HTERT RPE-1 (cell line): ENCODE data around the gene CFC1.
"Not testable (repeated sequence)": the region's sequence is repeated elsewhere in the genome, so short reads cannot be mapped to it uniquely, and the experiment has no call there.

Experiments
- in situ Hi-C: fragments of 300-500 bp; cut with MboI; formaldehyde crosslinking; loops from 4 replicates; pipeline ENCODE4 v1.14.3; 2020; ENCODE audit warnings: low sequenced_read_pairs

Gene CFC1

GRCh38 chr2:130599393-130599792 is at the start of gene CFC1:
TSS of gene CFC1 (minus strand) at chr2:130599575. CDS start at chr2:130599287, 288 bp downstream.
- in situ Hi-C loops: not testable (repeated sequence)

DNA sequence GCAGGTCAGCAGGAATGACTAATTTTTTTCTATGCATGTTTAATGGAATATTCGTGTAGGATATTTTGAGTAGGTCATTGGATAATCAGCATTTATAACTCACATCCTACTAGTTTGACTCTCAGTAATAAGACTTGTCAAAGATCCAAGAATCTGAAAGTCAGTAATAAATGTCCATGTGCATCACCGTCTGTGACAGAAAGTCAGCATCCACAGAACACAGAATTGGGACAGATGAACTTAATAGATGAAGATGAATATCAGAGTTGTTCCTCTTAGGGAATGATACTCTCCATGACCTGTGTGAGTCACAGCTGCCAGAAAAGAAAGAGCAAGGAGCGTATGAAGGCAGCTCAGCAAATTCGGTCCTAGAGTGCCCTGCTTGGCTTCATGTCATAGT is 42.3 kb upstream of the CFC1 start:
- in situ Hi-C loops: not testable (repeated sequence)

DNA sequence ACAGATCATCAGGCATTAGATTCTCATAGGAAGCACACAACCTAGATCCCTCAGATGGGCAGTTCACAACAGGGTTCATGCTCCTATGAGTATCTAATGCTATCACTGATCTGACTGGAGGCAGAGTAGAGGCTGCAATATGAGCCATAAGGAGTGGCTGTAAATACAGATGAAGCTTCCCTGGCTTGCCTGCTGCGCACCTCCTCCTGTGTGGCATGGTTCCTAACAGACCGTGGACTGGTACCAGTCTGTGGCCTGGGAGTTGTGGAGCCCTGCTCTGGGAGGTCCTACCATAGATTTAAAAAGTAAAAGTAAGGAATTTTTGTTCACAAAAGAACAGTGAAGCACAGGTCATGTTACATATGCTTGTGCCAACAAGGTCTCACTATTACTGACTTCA is 39.6 kb upstream of the CFC1 start:
- in situ Hi-C loops: not testable (repeated sequence)

DNA sequence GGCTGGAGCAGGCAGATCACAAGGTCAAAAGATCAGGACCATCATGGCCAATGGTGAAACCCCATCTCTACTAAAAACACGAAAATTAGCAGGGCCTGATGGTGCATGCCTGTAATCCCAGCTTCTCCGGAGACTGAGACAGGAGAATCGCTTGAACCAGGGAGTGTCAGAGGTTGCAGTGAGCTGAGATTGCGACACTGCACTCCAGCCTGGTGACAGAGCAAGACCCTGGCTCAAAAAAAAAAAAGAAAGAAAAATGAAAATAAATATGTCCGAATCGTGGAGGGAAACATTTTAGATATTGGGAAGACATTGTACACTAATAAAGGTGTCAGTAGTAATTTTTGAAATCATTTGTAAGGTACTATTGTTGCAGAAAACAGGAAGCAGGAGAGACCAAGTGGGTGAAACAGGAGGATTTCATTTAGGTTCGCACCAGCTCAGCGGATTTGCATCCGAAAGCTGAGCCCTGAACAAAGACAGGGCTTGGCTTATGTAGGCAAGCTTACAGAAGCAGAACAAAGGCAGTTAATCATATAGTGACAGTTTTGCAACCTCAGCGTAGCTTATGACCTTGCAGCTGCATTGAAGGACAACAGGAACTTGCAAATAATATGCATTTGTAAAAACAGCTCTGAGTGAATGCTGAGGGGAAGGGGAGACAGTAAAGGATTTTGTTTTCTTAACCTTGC is 29.6 kb upstream of the CFC1 start:
- in situ Hi-C loops: not testable (repeated sequence)

GRCh38 chr2:130611140-130611539 is 11.8 kb upstream of the CFC1 start, which contains the start of gene POTEJ:
TSS of gene POTEJ (plus strand) at chr2:130611440. CDS start at chr2:130611533, 93 bp downstream.
- in situ Hi-C loops: not testable (repeated sequence)

DNA sequence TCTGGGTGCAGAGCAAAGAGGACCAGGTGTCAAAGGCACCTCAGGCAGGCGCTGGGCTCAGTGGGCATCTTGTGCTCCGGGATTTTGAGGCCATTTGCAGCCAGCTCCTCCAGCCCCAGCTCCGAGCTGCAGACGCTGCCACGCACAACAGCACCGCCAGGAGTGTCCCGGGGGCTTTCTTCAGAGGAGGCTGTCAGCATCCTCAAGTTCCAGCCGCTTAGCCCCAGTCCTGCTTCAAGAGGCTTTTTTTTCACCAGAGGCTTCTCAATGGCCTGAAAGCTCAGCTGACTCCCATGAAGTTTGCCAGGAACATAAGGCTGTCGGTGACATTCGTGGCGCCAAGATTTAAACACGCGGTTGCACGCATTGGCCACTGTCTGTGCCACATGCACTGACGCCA is 11.1 kb upstream of the CFC1 start:
- in situ Hi-C loops: not testable (repeated sequence)

DNA sequence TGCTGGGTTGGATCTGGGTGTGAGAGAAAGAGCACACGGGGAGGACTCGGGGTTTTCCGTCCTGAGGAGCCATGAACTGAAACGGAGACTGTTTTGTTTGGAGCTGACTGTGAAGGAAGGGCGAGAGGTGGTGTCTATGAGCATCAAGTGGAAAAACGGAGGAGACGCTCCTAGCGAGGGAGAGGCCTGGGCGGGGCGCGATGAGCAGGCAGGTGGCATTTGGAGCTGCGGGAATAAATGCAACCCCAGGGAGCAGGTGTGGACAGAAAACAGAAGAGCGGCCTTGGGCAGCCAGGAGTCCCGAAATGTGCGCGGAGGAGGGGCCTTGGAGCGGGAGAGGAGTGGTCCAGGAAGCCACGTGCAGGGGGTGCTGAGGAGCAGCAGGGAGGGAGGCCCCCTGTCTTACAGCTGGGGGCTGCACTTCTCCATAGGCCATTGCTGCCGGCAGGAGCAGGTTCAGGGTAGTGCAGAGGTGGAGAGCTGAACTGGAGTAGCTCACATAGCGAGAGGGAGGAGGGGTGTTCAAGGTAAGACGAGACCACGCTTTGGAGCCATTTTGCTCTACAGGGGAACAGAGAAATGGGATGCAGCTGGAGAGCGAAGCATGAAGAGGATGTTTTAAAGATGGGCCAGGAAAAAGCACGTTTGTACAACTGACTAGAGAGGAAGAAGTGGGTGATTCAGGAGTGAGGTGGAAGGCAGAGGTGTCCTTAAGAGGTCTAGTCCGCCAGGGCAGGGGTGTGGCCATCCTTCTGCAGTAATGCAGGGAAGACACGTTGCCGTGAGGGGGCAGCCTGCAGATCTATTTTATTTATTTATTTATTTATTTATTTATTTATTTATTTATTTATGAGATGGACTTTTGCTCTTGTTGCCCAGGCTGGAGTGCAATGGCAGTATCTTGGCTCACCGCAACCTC is 9.9 kb upstream of the CFC1 start:
- in situ Hi-C loops: not testable (repeated sequence)

DNA sequence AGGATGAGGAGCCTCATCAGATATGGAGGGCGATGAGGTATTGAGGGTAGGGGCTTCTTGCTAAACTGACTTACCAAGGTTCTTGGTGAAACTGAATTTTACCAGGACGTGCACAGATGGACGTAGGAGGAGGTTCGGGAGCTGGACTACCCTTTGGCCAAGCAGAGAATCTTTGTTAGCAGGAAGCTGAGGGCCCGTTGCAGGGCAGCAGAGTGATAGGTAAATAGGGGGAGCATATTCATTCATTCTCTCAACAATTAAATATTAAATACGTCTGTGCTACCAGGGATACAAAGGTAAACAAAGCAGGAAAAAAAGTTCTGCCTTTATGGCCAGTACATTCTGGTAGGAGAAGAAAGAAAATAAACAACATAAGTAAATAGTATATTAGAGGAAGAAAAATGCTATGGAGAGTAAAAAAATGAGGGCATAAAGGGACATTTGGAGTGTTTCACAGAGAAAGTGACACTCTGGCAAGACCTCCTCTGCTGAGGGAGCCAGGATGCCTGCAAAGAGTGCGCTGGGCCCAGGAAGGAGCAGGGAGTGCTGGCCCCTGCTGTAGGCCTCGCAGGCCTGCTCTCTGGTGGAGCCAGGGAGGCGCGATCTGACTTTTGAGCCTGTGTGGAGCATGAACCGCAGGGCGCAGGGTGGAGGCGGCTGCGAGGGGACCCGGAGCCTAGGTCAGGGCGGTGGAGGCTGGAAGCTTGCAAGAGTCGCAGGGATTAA is 9.1 kb upstream of the CFC1 start:
- in situ Hi-C loops: not testable (repeated sequence)

GRCh38 chr2:130601648-130602302 is 2.4 kb upstream of the CFC1 start:
- in situ Hi-C loops: not testable (repeated sequence)

DNA sequence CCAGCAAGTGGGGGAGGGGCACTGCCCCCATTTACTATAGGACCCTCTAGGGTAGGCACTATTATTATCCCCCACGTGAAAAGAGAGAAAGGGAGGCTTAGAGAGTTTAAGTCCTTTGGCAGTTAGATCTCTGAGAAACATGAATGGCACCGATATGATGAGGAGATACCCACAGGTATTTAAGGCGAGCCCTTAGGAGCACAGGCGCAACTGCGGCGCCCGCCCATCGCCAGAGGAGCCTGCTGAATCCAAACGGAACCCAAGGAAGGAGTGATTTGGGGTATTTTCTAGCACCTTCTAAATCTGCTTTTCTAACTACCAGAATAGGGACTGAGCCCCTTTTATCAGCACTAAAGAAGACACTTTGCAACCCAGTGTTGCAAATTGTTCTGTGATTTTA is 551 bp upstream of the CFC1 start:
- in situ Hi-C loops: not testable (repeated sequence)

DNA sequence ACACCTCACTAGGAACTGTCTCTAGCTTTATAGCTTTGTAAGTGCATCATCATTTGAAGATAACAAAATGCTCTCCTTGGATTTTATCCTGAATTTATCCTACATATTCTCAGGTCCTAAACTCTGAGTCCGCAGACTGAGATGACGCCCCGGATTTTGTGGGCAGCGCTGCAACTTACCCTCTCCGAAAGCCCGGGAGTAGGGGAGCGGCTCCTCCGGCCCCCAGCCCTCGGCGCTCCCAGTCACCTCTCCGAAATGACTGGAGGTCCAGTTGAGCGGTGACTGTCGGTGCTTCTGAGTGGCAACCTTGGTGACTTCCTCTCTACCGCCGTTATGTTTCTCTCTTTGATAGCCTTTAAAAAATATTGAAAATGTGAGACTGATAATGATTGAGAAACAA is 912 bp downstream of the CFC1 start:
- in situ Hi-C loops: not testable (repeated sequence)

DNA sequence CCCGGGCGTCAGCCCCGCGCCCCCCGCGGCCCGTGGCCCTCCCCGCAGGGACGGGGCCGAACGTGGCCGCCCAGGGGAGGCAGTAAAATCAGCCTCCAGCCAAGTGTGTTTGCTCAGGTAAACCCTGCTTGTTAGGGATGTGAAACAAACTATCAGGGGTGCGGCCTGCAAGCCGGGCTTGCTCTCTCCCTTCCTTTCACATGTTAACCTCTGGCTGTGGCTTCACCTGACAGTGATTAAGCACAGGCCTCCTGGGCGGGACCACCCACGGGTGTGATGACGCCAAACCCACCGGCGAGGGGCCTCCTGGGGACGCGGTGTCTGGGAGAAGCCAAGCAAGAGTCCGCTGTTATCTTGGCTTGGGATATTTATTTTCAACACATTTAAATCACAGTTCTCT is 1.4 kb downstream of the CFC1 start:
- in situ Hi-C loops: not testable (repeated sequence)

- in situ Hi-C loops: not testable (repeated sequence)
Measured at GRCh38 chr2:130596757-130597156, 2.6 kb downstream of the CFC1 start.

DNA sequence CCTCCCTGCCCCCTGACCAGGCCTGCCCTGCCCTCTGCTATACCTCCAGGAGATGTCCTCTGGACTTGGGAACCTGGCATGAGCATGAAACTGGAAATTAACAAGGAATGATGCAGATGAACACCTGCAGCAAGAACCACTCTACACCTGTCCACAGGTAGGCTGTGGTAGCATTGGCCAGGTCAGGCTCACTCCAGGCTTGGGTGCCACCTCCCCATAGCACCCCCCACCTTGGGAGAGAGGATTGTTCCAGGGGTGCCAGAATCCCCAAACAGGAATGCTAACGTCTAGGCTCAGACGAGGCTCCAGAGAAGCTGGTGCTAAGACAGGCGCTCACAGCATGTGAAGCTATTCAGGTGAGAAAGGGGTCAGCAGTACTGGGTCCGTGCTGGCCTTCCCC is 5.4 kb downstream of the CFC1 start:
- in situ Hi-C loops: not testable (repeated sequence)

- in situ Hi-C loops: not testable (repeated sequence)
Measured at GRCh38 chr2:130592791-130593414, 6.5 kb downstream of the CFC1 start.

DNA sequence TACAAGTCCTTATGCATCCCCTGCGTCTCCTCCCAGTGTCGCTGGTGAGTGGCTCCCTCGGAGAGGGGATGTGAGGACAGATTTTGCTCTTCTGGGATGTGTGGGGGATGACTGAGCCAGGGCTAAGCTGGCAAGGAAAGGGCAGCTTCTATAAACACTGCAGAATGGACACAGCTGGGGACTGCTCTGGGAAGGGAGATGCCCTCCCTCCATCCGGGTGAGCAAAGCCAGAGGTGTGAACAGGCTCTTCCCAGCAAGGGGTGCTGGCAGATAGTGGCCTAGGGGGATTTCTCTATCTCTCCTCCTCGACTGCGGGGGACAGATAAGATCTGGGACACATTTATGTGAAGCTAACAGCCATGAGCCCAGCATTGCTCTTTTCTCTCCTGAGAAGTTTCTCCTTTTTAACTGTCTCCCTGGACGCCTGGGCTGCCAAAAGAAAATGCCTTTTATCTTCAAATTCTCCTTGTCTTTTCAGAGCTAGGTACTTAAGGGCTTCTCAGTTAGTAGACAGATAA is 8.5 kb downstream of the CFC1 start:
- in situ Hi-C loops: not testable (repeated sequence)

DNA sequence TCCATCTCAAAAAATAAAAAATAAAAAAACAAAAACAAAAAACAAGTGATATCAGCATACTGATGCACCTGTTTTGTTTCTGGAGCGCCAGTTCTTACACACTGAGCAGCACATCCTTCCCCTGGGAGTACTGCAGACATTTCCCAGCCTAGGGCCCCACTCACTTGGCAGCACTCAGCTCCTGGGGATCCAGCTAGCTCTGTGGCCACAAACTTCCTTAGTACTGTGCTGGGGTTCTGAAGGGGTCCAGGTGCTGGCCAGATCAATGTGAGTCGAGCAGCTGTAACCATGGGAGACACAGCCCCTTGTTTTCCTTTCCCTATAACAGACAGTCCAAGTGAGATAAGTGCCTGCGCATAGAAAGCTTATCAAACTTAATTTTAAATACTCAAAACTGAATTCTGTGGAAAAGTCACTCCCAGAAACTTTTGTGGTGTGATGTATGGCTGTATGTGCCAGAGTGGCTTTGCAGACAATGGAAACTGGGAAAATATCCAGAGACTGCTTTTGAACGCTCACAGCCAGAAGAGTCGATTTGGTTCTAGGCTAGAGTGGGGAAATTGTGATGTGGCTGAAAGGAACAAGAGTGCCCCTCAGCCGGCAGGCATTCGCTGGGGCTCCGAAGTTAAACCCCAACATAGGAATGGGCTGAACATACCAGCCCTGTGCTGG is 9.1 kb downstream of the CFC1 start:
- in situ Hi-C loops: not testable (repeated sequence)

GRCh38 chr2:130588688-130589458 is 10.5 kb downstream of the CFC1 start:
- in situ Hi-C loops: not testable (repeated sequence)

- in situ Hi-C loops: not testable (repeated sequence)
Measured at GRCh38 chr2:130584726-130585125, 14.6 kb downstream of the CFC1 start.
